Osteocyte (in vitro differentiated cells): Measurements from ENCODE around the gene THUMPD2. TPM values are rescaled to one million over a fixed set of nuclear protein-coding genes. Genes with fewer than 3 reads are reported as not detected.

Experiments
- DNase-seq: peaks from one replicate; pipeline ENCODE4 v3.0.0; 2021; ENCODE audit warnings: mixed read lengths; ENCODE audit not compliant: unreplicated experiment; ENCODE audit errors: extremely low spot score
- H3K27ac Mint-ChIP-seq: one replicate; pipeline ENCODE4 v1.8.0; 2021; ENCODE audit warnings: mild to moderate bottlenecking, mixed read lengths; ENCODE audit not compliant: unreplicated experiment
- H3K27me3 Mint-ChIP-seq: one replicate; pipeline ENCODE4 v1.8.0; 2021; ENCODE audit warnings: mixed read lengths; ENCODE audit not compliant: unreplicated experiment
- H3K36me3 Mint-ChIP-seq: one replicate; pipeline ENCODE4 v1.8.0; 2021; ENCODE audit warnings: mixed read lengths; ENCODE audit not compliant: unreplicated experiment
- H3K4me1 Mint-ChIP-seq: one replicate; pipeline ENCODE4 v1.8.0; 2021; ENCODE audit warnings: mixed read lengths; ENCODE audit not compliant: unreplicated experiment
- H3K4me3 Mint-ChIP-seq: one replicate; pipeline ENCODE4 v1.8.0; 2021; ENCODE audit warnings: mild to moderate bottlenecking, moderate library complexity, mixed read lengths; ENCODE audit not compliant: unreplicated experiment
- H3K9me3 Mint-ChIP-seq: one replicate; pipeline ENCODE4 v1.8.0; 2021; ENCODE audit warnings: mixed read lengths; ENCODE audit not compliant: unreplicated experiment
- total RNA-seq: library from RNA; stranded (reverse); gene quantifications from 2 replicates; pipeline ENCODE4 v1.2.1, GENCODE V29; 2021
- TF ChIP-seq, protein P1 (sequence below): fragments of 200-600 bp; sonication (generic); IDR thresholded peaks from 2 replicates; pipeline ENCODE4 v1.5.0; 2021; ENCODE audit warnings: antibody characterized with exemption, mild to moderate bottlenecking, moderate library complexity

The THUMPD2 gene
- total RNA-seq, 1 donor from 2014 or later = 7.3 TPM

DNA sequence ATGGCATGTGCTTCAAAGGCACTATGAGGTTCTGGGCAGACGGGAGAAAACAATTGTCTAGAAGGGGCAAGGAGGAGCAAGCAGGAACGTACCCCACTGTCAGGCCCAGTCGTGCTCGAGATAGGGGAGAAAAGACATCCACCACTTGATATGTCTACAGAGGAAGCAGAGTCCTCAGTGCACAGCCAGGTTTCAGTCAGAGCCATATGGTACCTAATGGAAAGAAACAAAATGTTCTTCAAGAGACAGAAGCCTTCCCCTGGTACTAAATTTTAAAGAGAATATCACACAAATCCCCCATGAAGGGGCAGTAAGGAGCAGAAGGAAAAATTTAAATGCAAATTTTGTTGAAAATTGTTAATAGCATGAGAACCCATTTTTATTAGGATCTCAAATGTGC, 21.9 kb downstream of the THUMPD2 start:
- Mint-ChIP-seq H3K36me3 (peaks cover 68% of the 10 kb centered on the region), H3K27ac (no peak overlapping the region), H3K9me3 (no peaks in the 10 kb centered on the region), H3K4me3 (no peak overlapping the region), H3K27me3 (no peaks in the 10 kb centered on the region), H3K4me1 (peaks cover 11% of the 10 kb centered on the region)
- TF ChIP-seq, protein P1, sequence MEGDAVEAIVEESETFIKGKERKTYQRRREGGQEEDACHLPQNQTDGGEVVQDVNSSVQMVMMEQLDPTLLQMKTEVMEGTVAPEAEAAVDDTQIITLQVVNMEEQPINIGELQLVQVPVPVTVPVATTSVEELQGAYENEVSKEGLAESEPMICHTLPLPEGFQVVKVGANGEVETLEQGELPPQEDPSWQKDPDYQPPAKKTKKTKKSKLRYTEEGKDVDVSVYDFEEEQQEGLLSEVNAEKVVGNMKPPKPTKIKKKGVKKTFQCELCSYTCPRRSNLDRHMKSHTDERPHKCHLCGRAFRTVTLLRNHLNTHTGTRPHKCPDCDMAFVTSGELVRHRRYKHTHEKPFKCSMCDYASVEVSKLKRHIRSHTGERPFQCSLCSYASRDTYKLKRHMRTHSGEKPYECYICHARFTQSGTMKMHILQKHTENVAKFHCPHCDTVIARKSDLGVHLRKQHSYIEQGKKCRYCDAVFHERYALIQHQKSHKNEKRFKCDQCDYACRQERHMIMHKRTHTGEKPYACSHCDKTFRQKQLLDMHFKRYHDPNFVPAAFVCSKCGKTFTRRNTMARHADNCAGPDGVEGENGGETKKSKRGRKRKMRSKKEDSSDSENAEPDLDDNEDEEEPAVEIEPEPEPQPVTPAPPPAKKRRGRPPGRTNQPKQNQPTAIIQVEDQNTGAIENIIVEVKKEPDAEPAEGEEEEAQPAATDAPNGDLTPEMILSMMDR = no peak
- DNase-seq = no peak

GRCh38 chr2:39755466-39755865, 23.6 kb downstream of the THUMPD2 start:
- Mint-ChIP-seq H3K4me1 (peaks cover 9% of the 10 kb centered on the region), H3K27ac (no peak overlapping the region), H3K9me3 (no peaks in the 10 kb centered on the region), H3K4me3 (no peak overlapping the region), H3K27me3 (no peaks in the 10 kb centered on the region), H3K36me3 (peaks cover 62% of the 10 kb centered on the region)
- no peak for DNase-seq
- TF ChIP-seq, protein P1 = no peak

DNA sequence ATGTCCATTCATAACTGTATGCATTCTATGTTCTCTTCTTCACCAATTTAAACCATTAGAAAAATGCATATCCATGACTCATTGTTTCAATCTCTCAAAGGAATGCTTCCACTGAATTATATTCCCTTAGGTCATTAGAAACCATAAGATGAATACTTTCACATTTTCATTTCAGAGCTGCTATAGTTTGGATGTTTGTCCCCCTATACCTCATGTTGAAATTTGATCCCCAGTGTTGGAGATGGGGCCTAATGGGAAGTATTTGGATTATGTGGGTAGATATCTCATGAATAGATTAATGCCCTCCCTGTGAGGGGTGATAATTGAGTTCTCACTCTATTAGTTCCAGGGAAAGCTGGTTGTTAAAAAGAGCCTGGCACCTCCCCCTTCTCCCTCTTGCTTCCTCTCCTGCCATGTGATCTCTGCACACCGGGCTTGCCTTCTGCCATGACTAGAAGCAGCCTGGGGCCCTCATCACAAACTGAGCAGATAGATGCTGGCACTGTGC, 35.7 kb downstream of the THUMPD2 start:
- no peaks in the 10 kb centered on the region for H3K9me3 Mint-ChIP-seq
- H3K36me3 Mint-ChIP-seq = peaks cover 28% of the 10 kb centered on the region
- H3K27me3 Mint-ChIP-seq = no peaks in the 10 kb centered on the region
- peak overlapping the region; percentile 92 for H3K27ac Mint-ChIP-seq
- TF ChIP-seq, protein P1 = no peak
- DNase-seq = no peak
- no peak overlapping the region for H3K4me3 Mint-ChIP-seq
- H3K4me1 Mint-ChIP-seq = peaks cover 16% of the 10 kb centered on the region

DNA sequence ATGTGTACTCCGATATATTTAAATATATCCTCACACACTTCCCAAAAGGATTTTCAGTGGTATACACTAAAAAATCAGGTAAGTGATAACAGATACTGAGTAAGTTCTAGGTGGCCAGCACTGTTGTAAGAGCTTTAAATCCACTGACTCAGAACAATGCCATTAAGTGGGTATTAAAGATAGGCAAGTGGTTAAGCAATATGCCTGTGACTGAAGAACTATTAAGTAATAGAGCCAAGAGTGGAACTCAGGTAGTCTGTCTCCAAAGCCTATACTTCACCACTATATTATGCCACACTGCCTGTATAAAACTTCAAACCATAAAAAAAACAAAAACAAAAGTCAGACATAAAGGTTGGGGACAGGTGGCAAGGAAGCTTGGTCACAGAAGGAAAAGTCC, 37.2 kb downstream of the THUMPD2 start:
- Mint-ChIP-seq H3K4me3 (no peak overlapping the region), H3K36me3 (peaks cover 26% of the 10 kb centered on the region), H3K27me3 (no peaks in the 10 kb centered on the region), H3K27ac (no peak overlapping the region), H3K9me3 (no peaks in the 10 kb centered on the region), H3K4me1 (peaks cover 29% of the 10 kb centered on the region)
- TF ChIP-seq, protein P1 = no peak
- no peak for DNase-seq

GRCh38 chr2:39739386-39739785, 39.7 kb downstream of the THUMPD2 start:
- TF ChIP-seq, protein P1 = no peak
- no peak for DNase-seq
- H3K36me3 Mint-ChIP-seq = peaks cover 17% of the 10 kb centered on the region
- no peak overlapping the region for H3K27ac Mint-ChIP-seq
- no peak overlapping the region for H3K4me3 Mint-ChIP-seq
- H3K4me1 Mint-ChIP-seq = peaks cover 42% of the 10 kb centered on the region
- H3K27me3 Mint-ChIP-seq = no peaks in the 10 kb centered on the region
- H3K9me3 Mint-ChIP-seq = no peaks in the 10 kb centered on the region
